ENCODE measurements around the gene C2orf76. TPM values are rescaled to one million over a fixed set of nuclear protein-coding genes. Genes with fewer than 3 reads are reported as not detected.

C2orf76 gene
- total RNA-seq, 4 donors from 2014 or later = 5.3 to 19.9 (median 13.3) TPM

- WGBS, 2 donors = 82 to 85% methylated on average over 2 of the region's 2 CpGs
- intact Hi-C loops (cut with DNase I) = no loop called here
- H3K4me3 ChIP-seq (replicated peaks in 1 of 3) = no peak overlapping the region
Observed at GRCh38 chr2:119256582-119256921, 110.1 kb downstream of the C2orf76 start.

GRCh38 chr2:119255760-119256581 is 110.7 kb downstream of the C2orf76 start:
- 70 to 72% methylated on average over 12 of the region's 12 CpGs for WGBS, 2 donors
- DNase-seq = no peak
- TF ChIP-seq POLR2A (IDR thresholded peaks at IDR 0.05) (no peak), CTCF (IDR thresholded peaks at IDR 0.05) (no peak)
- no peaks in the 10 kb centered on the region for H3K27me3 ChIP-seq
- intact Hi-C loops (cut with DNase I) = no loop called here
- no peak overlapping the region for H3K27ac ChIP-seq
- peaks cover 0 to 7% of the 10 kb centered on the region in 2 donors for H3K4me1 ChIP-seq
- no peak overlapping the region for H3K4me3 ChIP-seq (replicated peaks in 1 of 3)
- no peaks in the 10 kb centered on the region for H3K36me3 ChIP-seq
- H3K9me3 ChIP-seq = no peaks in the 10 kb centered on the region

More at GRCh38 chr2:119256582-119256921, 110.1 kb downstream of the C2orf76 start:
- Histone ChIP-seq H3K4me1 (peaks cover 0 to 7% of the 10 kb centered on the region in 2 donors), H3K36me3 (no peaks in the 10 kb centered on the region), H3K27me3 (no peaks in the 10 kb centered on the region), H3K27ac (no peak overlapping the region), H3K9me3 (no peaks in the 10 kb centered on the region)
- no peak for DNase-seq
- TF ChIP-seq CTCF (IDR thresholded peaks at IDR 0.05) = no peak
- TF ChIP-seq POLR2A (IDR thresholded peaks at IDR 0.05) = no peak

GRCh38 chr2:119254601-119255080 is 112.0 kb downstream of the C2orf76 start:
- Histone ChIP-seq H3K36me3 (no peaks in the 10 kb centered on the region), H3K4me3 (replicated peaks in 1 of 3) (no peak overlapping the region), H3K9me3 (no peaks in the 10 kb centered on the region), H3K27ac (no peak overlapping the region), H3K4me1 (peaks cover 0 to 7% of the 10 kb centered on the region in 2 donors), H3K27me3 (no peaks in the 10 kb centered on the region)
- intact Hi-C loops (cut with DNase I) = no loop called here
- no peak for DNase-seq
- no peak for TF ChIP-seq CTCF (IDR thresholded peaks at IDR 0.05)
- no peak for TF ChIP-seq POLR2A (IDR thresholded peaks at IDR 0.05)
- 90 to 91% methylated on average over 9 to 10 of the region's 10 CpGs for WGBS, 2 donors

- intact Hi-C loops (cut with DNase I) = no loop called here
- peaks cover 0 to 7% of the 10 kb centered on the region in 2 donors for H3K4me1 ChIP-seq
- no peaks in the 10 kb centered on the region for H3K9me3 ChIP-seq
- H3K27me3 ChIP-seq = no peaks in the 10 kb centered on the region
- no peak overlapping the region for H3K4me3 ChIP-seq (replicated peaks in 1 of 3)
- no peaks in the 10 kb centered on the region for H3K36me3 ChIP-seq
- WGBS, 2 donors = 87 to 92% methylated on average over 14 of the region's 14 CpGs
- TF ChIP-seq POLR2A (IDR thresholded peaks at IDR 0.05) (no peak), CTCF (IDR thresholded peaks at IDR 0.05) (no peak)
- no peak overlapping the region for H3K27ac ChIP-seq
- no peak for DNase-seq
Observed at GRCh38 chr2:119253760-119254600, 112.7 kb downstream of the C2orf76 start.

All from thyroid gland (tissue), 4 donors.